Breast epithelium (tissue), 3 donors: ENCODE measurements around the gene S1PR3.

Source experiments
- POLR2AphosphoS5 ChIP-seq, 3 donors: sonication (generic); formaldehyde crosslinking; IDR thresholded peaks; one replicate each; pipeline ENCODE4 v1.6.1; 2017; ENCODE audit warnings: antibody characterized with exemption in 3 of 3
- TF ChIP-seq, protein P1 (sequence below), 3 donors: fragments of 450-650 bp; IDR thresholded peaks; one replicate each; pipeline ENCODE4 v1.5.1; 2016 to 2017; ENCODE audit warnings: antibody characterized with exemption in 3 of 3, mild to moderate bottlenecking in 3 of 3, moderate library complexity in 3 of 3

DNA sequence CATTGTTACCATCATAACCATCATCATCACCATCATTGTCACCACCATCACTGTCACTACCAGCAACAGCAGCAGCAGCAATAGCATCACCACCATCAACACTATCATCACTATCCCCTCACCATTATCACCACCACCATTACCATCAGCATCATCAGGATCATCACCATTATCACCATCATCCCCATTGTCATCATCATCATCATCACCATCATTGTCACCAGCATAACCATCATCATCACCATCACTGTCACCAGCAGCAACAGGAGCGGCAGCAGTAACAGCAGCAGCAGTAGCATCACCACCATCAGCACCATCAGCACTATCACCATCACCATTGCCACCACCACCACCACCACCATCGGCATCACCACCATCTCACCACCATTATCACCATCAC lies 48.4 kb downstream of the S1PR3 start:
- TF ChIP-seq, protein P1, sequence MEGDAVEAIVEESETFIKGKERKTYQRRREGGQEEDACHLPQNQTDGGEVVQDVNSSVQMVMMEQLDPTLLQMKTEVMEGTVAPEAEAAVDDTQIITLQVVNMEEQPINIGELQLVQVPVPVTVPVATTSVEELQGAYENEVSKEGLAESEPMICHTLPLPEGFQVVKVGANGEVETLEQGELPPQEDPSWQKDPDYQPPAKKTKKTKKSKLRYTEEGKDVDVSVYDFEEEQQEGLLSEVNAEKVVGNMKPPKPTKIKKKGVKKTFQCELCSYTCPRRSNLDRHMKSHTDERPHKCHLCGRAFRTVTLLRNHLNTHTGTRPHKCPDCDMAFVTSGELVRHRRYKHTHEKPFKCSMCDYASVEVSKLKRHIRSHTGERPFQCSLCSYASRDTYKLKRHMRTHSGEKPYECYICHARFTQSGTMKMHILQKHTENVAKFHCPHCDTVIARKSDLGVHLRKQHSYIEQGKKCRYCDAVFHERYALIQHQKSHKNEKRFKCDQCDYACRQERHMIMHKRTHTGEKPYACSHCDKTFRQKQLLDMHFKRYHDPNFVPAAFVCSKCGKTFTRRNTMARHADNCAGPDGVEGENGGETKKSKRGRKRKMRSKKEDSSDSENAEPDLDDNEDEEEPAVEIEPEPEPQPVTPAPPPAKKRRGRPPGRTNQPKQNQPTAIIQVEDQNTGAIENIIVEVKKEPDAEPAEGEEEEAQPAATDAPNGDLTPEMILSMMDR (IDR thresholded peaks at IDR 0.05) = no peak
- TF ChIP-seq POLR2AphosphoS5 (IDR thresholded peaks at IDR 0.05) = no peak
